ENCODE measurements around the gene SURF4. TPM values are rescaled to one million over a fixed set of nuclear protein-coding genes. Genes with fewer than 3 reads are reported as not detected.

The SURF4 gene
- total RNA-seq, 2 experiments from 2014 or later = 90.7 to 94.6 TPM

DNA sequence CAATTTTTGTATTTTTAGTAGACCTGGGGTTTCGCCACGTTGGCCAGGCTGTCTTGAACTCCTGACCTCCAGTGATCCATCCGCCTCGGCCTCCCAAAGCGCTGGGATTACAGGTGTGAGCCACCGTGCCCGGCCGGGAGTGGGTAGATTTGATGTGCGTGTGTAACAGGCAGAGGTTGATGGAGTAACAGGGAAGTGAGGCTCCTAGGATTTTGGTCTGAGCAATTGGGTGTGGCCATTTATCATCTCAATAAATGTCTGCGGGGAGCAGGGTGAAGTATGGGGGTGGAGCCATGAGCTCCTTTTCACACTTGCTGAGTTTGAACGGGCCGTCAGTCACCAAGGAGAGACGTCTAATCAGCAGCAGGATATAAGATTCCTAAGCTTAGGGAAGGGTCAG lies 43.1 kb upstream of the SURF4 start:
- Mint-ChIP-seq H3K9me3 (no peaks in the 10 kb centered on the region), H3K27me3 (no peaks in the 10 kb centered on the region), H3K4me1 (ENCODE audit: low read depth) (peaks cover 42% of the 10 kb centered on the region), H3K27ac (peak overlapping the region; percentile 86), H3K36me3 (ENCODE audit: low read depth) (peaks cover 36% of the 10 kb centered on the region), H3K4me3 (peak overlapping the region; percentile 92)
- Histone ChIP-seq H3K27ac (ENCODE audit: low read depth in 1 of 2, low read length in 2 of 2) (no peak overlapping the region), H3K27me3 (ENCODE audit: control insufficient read depth in 1 of 2, insufficient read depth in 2 of 2, low read length in 2 of 2) (peaks cover 0 to 3% of the 10 kb centered on the region in 2 experiments), H3K4me3 (ENCODE audit: low read length) (no peak overlapping the region), H3K9me3 (ENCODE audit: control insufficient read depth in 1 of 2, insufficient read depth in 1 of 2, low read length in 2 of 2) (peaks cover 0 to under 1% of the 10 kb centered on the region in 2 experiments), H3K4me1 (ENCODE audit: insufficient read depth, low read length) (peaks cover 34% of the 10 kb centered on the region), H3K36me3 (ENCODE audit: insufficient read depth, low read length) (peaks cover 15% of the 10 kb centered on the region)
- DNase-seq (no peak), ATAC-seq (ENCODE audit: poor library complexity) (no peak)
- ChIA-PET CTCF (interaction anchor here (1.0 kb wide), 1 partner anchor 68 kb away, joined by 3 read pairs; no protein-coding TSS in a partner anchor), POLR2A (interaction anchor here (0.6 to 2.0 kb wide), 3 partner anchors 40 to 59 kb away, joined by 3 to 10 read pairs (median 4); partner anchors contain the start of genes CACFD1 and STKLD1)
- intact Hi-C loops (cut with DNase I, micrococcal nuclease) = loop anchor here (2.0 to 5.0 kb wide), 4 partner anchors 40 to 70 kb away; partner anchors contain the start of genes CACFD1 (in 1 of the 2), MED22 (in 1 of the 2), RPL7A (in 1 of the 2) and STKLD1 (in 1 of the 2)
- TF ChIP-seq, protein P1, sequence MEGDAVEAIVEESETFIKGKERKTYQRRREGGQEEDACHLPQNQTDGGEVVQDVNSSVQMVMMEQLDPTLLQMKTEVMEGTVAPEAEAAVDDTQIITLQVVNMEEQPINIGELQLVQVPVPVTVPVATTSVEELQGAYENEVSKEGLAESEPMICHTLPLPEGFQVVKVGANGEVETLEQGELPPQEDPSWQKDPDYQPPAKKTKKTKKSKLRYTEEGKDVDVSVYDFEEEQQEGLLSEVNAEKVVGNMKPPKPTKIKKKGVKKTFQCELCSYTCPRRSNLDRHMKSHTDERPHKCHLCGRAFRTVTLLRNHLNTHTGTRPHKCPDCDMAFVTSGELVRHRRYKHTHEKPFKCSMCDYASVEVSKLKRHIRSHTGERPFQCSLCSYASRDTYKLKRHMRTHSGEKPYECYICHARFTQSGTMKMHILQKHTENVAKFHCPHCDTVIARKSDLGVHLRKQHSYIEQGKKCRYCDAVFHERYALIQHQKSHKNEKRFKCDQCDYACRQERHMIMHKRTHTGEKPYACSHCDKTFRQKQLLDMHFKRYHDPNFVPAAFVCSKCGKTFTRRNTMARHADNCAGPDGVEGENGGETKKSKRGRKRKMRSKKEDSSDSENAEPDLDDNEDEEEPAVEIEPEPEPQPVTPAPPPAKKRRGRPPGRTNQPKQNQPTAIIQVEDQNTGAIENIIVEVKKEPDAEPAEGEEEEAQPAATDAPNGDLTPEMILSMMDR (IDR thresholded peaks at IDR 0.05) = no peak

DNA sequence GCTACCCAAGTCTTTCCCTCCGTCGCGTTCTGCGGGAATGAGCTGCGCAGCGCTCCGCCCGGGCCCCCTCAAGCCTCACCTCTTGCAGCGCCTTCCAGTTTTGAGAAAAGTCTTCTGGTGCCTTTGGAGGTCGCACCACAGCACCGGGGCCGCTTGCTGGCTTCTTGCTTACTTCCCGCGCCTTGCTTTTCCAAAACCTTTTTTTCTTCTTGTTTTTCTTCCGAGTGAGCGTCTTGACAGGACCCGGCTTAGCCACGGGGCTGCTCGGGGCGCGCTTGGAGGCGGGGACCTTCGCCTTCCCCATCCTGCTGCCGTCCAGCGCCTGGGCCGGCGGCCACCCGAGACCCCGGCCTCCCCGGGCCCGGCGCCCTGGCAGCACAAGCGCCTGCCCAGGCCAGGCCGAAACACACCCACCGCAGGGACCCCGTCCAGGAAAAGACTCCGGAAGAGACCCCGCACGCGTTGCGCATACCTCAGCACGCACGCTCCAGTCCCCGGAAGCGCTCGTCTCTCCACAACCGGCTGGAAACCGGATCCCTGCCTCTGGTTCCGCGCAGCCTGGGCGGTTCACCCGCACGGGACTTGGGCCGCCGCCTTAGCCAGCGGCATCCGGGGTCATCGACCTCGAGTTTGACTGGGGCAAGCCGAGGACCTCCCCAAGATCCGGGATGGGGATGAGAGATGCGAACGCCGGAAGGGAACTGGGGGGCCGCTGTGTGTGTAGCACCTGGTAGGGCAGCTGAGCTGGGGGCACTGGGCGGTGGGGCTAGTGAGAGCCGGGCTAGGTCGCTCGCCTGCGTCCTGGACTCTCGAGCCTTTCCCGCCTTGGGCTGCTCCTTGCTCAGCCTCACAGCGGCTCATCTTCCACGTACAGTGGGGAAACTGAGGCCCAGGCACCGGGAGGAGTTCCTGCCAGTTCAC lies 41.9 kb upstream of the SURF4 start, which contains the start of gene REXO4:
TSS of gene REXO4 (minus strand) at position 470 of the 921 bp plus-strand sequence. CDS start at position 304, 166 bp downstream.
- peak within 1 kb of the TSS; percentile 92 for H3K4me3 Mint-ChIP-seq
- peaks cover 34% of the 10 kb centered on the region for H3K4me1 ChIP-seq (ENCODE audit: insufficient read depth, low read length)
- intact Hi-C loops (cut with DNase I, micrococcal nuclease) = loop anchor here (1.0 to 5.0 kb wide), 6 partner anchors 40 to 387 kb away; partner anchors contain the start of genes CACFD1 (in 1 of the 2), GTF3C5 (in 1 of the 2), MED22 (in 1 of the 2) and RPL7A (in 1 of the 2)
- H3K36me3 Mint-ChIP-seq (ENCODE audit: low read depth) = peaks cover 48% of the 10 kb centered on the region
- peak within 1 kb of the TSS; percentile 86 for H3K27ac Mint-ChIP-seq
- no peaks in the 10 kb centered on the region for H3K27me3 ChIP-seq (ENCODE audit: control insufficient read depth in 1 of 2, insufficient read depth in 2 of 2, low read length in 2 of 2)
- no peaks in the 10 kb centered on the region for H3K27me3 Mint-ChIP-seq
- H3K4me3 ChIP-seq (ENCODE audit: low read length) = peak within 1 kb of the TSS; percentile 79
- H3K36me3 ChIP-seq (ENCODE audit: insufficient read depth, low read length) = peaks cover 27% of the 10 kb centered on the region
- CTCF ChIA-PET = interaction anchor here (0.8 to 1.0 kb wide), 2 partner anchors 69 kb away, joined by 3 read pairs; no protein-coding TSS in a partner anchor
- H3K9me3 Mint-ChIP-seq = no peaks in the 10 kb centered on the region
- no peaks in the 10 kb centered on the region for H3K9me3 ChIP-seq (ENCODE audit: control insufficient read depth in 1 of 2, insufficient read depth in 1 of 2, low read length in 2 of 2)
- POLR2A ChIA-PET = interaction anchor here (0.6 to 2.0 kb wide), 6 partner anchors 41 to 127 kb away, joined by 3 to 10 read pairs (median 5); partner anchors contain the start of genes CACFD1, SLC2A6 and STKLD1
- H3K4me1 Mint-ChIP-seq (ENCODE audit: low read depth) = peaks cover 42% of the 10 kb centered on the region
- DNase-seq = peak; percentile 71 to 91 (median 78)
- peak within 1 kb of the TSS; percentile 68 to 82 for H3K27ac ChIP-seq (ENCODE audit: low read depth in 1 of 2, low read length in 2 of 2)
- ATAC-seq (ENCODE audit: poor library complexity) = peak; percentile 86
- TF ChIP-seq, protein P1 (IDR thresholded peaks at IDR 0.05) = no peak

DNA sequence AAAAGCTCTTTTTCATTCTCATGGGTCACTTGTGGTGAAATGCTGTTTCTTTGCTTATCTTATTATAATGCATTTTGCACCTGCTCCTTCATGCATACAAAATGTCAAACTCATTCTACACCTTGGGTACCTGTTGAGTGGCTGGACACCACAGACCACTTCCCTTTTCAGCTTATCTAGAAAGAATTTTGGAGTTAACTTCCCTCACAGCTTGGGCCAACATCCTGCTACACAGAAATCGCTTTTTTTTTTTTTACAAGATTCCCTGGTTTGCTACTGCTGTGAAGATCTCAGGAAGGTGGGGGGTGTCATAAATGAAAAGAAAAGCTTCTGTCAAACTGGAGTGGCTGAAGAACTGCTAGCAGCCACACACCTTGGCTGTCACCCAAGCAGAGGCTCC lies 39.3 kb upstream of the SURF4 start:
- Histone ChIP-seq H3K27me3 (ENCODE audit: control insufficient read depth in 1 of 2, insufficient read depth in 2 of 2, low read length in 2 of 2) (no peaks in the 10 kb centered on the region), H3K4me3 (ENCODE audit: low read length) (no peak overlapping the region), H3K27ac (ENCODE audit: low read depth in 1 of 2, low read length in 2 of 2) (no peak overlapping the region), H3K4me1 (ENCODE audit: insufficient read depth, low read length) (peaks cover 34% of the 10 kb centered on the region), H3K36me3 (ENCODE audit: insufficient read depth, low read length) (peaks cover 52% of the 10 kb centered on the region), H3K9me3 (ENCODE audit: control insufficient read depth in 1 of 2, insufficient read depth in 1 of 2, low read length in 2 of 2) (no peaks in the 10 kb centered on the region)
- TF ChIP-seq, protein P1 (IDR thresholded peaks at IDR 0.05) = no peak
- ChIA-PET CTCF (interaction anchor here (1.2 kb wide), 1 partner anchor 229 kb away, joined by 3 read pairs; no protein-coding TSS in a partner anchor), POLR2A (no interaction called here)
- H3K9me3 Mint-ChIP-seq = no peaks in the 10 kb centered on the region
- ATAC-seq (ENCODE audit: poor library complexity) = no peak
- no peak overlapping the region for H3K27ac Mint-ChIP-seq
- peak overlapping the region; percentile 92 for H3K4me3 Mint-ChIP-seq
- H3K36me3 Mint-ChIP-seq (ENCODE audit: low read depth) = peaks cover 72% of the 10 kb centered on the region
- peaks cover 42% of the 10 kb centered on the region for H3K4me1 Mint-ChIP-seq (ENCODE audit: low read depth)
- no peaks in the 10 kb centered on the region for H3K27me3 Mint-ChIP-seq
- intact Hi-C loops (cut with DNase I, micrococcal nuclease) = loop anchor here (5.0 kb wide), 2 partner anchors 38 to 58 kb away; partner anchors contain the start of genes STKLD1 (in 1 of the 2), SURF1 (in 1 of the 2), SURF2 (in 1 of the 2) and SURF4 (in 1 of the 2)
- DNase-seq = no peak
